GM18909 (cell line): ENCODE data around the gene WDR17.

Experiments
- ATAC-seq: cut with Tn5 transposase; IDR thresholded peaks from one replicate; pipeline ENCODE4 v1.9.1; 2021; ENCODE audit warnings: mild to moderate bottlenecking; ENCODE audit not compliant: unreplicated experiment, poor library complexity

WDR17 gene

DNA sequence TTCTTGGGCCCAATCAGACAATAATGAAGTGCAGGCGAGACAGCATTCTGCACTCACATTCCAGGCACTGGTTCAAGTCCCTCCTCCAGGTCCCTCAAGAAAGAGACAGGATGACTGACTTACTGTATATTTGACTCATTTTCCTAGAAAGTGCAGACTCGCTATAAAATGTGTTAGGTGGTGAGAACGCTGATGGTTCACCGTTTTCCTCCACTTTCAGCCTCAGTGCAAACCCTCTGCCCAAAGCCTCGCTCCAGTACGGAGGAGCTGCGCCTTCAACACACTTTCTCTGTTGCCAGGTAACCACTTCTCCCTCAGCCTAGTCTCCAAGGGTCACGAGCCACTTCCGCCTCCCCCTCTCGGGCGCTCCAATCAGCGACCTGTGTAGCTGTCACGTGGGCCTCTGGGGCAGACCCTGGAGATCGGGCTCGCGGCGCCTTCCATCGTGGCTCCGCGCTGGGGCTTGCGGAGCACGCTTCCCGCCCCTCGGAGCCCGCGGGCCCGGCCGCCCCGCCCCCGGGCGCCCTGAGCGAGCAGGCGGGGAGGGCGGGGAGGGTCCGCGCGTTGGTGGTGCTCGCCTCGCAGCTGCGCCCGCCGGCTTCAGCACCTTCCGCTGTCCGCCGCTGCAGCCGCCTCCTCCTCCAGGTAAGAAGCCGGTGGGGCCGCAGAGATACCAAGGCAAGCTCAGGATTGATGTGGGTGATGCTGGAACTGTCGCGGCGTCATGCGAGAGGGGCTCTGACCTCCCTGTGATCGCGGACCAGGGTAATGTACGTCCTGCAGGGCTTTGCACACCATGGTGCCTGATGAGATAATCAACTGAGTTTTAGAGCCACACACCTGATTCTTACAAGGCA, at the start of gene WDR17:
WDR17 (plus strand) TSS at position 407 of the 857 bp plus-strand sequence. CDS start 45,740 bp downstream, outside the sequence.
- peak; percentile 100 for ATAC-seq

DNA sequence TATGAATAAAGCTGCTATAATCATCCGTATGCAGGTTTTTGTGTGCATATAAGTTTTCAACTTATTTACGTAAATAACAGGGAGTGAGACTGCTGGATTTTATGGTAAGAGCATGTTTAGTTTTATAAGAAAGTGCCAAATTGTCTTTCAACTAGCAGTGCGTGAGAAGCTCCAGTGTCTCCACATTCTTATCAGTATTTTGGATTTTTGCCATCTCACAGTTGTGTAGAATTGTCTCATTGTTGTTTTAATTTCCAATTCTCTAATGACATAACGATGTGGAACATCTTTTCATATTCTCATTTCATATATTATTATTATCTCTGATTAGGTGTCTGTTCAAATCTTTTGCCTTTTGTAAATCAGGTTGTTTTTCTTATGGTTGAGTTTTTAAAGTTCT, 49.0 kb upstream of the WDR17 start:
- ATAC-seq = no peak

DNA sequence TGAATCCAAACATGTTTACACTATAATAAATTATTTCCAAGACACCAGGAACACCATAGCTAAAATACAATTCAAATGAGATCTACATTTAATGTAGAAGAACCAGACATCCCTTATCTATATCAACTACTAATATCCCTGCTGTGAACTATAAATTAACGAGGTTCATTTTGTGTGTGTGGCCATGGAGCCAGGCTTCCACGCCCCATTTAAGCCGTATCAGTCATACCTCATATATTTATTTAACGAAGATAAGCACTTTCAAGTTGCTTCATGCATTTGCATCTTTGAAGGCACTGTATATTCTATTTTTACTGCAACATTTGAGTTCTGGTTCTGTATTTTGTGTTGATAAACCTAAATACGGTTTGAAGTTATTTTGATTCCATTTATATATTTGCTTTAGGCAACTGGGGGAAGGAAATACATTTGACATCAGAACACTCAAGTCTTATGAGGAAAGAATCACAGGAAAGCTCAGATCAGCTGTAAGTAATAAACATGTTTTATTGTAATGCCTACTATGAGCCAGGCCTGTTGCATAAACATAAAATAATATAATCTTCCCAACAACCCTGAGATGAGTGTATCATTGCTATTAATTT, 45.1 kb upstream of the WDR17 start:
- no peak for ATAC-seq

DNA sequence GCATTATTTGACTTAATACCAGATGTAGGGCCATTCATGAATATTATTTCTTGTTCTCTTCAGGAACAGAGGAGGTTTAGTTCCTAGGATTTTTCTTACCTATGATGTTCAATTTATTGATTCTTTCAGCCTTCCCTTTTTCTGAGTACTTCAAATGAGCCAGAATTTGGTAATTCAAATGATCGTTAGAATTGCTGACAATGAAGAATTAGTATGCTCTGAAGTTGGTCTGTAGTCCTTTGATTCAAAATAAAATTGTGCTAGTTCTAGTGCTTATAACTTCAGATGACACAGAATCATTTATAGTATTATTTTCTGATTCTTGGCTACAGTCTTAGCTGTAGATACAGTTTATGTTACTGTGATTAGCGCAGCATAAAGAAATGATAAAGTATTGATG, 35.2 kb upstream of the WDR17 start:
- ATAC-seq = no peak

DNA sequence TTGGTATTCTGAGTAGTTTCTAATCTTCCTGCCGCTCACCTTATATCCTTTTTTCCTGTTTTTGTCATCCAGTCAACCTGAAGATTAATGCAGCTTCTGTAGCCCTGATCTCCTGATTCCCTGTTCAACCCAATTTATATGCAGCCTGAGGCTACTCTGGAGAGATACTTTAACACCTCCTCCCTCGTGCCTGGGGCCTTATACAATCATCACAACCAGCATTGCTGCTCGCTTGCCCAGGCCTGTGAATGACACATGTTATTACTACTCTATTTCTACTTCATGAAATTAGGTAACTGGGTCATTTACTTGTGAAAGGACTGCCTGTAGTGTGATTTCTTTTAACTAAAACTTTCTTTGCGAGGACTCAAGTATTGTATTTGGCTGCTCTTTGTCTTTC, 33.7 kb upstream of the WDR17 start:
- no peak for ATAC-seq

DNA sequence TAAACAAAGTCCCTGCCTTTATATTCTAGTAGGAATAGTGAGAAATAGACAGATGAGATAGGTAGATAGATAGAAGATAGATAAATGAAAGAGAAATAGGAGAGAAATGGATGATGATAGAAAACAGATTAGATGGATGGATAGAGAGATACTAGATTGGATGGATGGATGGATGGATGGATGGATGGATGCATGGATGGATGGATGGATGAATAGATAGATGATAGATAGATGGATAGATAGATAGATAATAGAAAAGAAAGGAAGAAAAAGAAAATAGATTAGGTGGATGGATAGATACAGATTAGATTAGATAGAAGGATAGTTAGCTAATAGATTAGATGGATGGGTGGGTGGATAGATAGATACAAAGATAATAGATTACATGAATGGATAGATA, 33.2 kb upstream of the WDR17 start:
- no peak for ATAC-seq

DNA sequence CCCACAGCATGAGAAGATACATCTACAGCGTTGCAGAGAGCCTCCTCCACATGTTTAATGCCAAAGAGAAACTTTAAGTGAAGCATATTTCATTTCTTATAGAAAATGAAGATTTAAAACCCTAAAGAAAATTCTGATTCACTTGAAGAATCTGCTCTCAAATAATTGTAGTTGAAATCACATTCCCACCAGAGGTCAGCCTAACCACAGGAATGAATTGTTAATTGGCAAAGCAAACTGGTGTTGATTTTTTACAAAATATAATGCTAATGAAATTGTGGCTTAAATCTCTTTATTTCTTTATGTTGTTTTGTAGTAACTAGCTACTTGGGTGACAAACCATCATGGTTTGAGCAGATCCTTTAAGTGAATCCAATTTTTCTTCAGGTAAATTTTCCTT, 31.1 kb upstream of the WDR17 start:
- no peak for ATAC-seq

DNA sequence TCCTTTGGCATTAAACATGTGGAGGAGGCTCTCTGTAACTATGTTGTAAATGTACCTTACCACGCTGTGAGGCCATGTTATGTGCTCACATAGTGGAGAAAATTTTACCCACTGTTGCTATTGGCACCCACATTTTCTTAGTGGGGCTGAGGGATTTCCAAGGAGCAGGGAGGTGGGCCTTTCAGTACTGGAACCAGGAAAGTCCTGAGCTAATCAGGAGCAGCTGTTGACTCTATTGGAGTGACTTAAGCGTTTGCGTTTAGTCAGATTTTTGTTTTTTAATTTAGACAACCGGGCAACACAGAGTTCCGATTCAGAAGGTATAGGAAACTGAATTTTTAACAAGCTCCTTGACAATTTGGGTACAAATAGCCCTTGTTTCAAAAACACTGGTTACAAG, 30.7 kb upstream of the WDR17 start:
- no peak for ATAC-seq

DNA sequence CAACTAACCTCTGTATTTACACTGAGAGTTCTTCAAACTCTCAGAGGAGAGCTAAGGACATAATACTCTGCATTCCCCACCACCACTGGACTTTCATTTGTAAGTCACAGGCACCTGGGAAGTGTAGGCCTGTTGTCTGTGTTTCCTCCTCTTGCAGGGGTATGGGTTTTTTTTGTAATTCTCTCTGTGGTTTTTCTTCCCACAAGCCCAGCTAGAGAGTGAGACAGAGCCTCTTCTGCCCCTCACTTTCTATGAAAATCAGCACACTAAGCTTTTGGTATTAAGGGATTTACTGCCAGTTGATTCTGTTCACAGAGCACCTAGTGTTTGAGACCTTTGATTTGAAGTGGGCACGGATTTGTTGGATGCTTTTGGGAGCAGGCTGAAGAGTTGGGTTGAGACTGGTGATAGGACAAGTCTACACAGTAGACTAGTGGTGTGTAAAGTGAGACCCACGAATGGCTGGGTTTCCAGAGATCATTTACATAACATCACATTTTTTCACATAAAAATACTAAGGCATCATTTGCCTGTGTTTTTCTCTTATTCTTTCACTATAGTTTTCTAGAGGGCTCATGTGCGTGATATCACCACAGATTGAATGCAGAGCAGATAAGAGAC, 28.9 kb upstream of the WDR17 start:
- peak; percentile 76 for ATAC-seq

DNA sequence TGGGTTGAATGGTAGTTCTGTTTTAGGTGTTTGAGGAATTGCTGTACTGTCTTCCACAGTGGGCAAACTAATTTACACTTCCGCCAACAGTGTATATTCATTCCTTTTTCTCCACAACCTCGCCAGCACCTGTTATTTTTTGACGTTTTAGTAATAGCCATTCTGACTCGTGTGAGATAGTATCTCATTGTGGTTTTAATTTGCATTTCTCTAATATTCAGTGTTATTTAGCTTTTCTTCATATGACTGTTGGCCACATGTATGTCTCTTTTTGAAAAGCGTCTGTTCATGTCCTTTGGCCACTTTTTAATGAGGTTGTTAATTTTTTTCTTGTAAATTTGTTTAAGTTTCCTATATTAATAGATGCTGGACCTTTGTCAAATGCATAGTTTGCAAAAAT, 26.9 kb upstream of the WDR17 start:
- no peak for ATAC-seq

DNA sequence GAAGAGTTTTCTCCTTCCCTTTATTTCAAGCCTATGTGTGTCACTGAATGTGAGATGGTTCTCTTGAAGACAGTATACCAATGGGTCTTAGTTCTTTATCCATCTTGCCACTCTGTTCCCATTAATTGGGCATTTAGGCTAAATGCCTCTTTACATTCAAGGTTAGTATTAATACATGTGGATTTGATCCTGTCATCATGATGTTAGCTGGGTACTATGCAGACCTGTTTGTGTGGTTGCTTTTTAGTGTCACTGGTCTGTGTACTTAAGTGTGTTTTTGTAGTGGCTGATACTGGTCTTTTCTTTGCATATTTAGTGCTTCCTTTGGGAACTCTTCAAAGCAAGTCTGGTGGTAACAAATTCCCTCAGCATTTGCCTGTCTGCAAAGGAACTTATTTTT, 23.4 kb upstream of the WDR17 start:
- no peak for ATAC-seq

DNA sequence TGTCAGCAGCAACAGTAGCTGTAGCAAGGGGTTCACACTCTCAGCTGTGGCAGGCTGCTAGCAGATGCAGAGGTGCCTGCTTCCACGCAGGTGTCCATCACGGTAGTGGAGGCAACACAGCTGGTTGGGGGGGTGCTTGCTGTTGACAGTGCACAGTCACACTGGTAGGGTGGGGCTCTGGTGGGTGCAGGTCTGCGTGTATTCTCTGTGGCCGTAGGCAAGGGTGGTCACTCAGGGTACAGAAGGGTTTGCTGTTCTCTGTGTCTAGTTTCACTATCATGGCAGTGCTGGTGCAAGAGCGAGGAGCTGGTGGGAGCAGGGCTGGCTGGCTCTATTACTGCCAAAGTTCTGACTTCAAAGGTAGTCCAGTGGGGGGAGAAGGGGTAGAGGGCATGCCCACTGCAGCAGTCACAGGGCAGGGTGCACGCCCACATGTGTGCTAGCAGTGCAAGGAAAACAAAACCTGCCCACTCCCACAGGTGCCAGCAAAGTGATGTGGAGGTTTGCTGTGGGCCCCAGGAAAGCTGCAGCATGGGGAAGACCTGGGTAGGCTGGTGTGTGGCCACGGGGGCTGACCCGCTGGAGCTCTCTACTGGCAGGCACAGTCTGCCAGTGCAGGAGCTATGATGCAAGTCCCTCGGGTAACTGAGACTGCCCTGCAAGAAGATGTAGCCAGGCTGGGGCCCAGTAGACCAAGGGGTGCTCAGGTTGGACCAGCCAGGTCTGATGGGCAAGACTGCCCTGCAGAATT, 21.6 kb upstream of the WDR17 start:
- ATAC-seq = no peak

DNA sequence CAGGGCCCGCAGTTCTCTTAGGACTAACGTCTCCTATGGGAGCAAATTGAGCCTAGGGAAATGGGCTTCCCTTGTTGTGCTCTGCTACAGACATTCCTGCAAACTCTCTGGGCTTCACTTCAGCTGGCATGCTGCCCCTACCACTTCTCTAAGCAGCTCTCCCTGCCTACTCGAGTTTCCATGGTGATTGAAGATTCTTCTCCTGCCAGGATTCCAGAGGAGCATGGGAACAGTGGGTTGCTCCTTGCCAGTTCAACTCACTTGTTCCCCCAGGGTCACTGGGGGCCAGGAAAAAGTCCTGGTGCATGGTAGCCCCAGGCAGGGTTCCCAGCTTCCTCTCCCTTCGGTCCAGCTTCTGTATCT, 21.1 kb upstream of the WDR17 start:
- ATAC-seq = no peak

DNA sequence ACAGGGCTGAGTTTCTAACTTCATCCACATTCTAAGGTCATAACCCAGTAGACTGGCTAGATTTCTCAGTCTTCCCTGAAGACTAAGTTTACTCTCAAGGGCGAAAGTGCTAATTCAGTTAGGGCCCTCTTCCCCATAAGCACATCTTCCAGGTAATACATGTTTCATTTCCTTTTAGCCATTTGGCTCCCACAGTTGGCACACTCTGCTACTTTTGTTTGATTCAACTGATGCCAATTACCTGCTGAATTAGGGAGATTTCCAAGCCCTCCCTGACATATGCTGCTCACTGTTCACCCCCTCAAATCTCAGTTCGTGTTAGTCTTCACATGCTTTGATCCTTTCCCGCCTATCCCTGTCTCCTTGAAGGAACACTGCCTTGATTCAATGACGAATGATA, 17.0 kb upstream of the WDR17 start:
- ATAC-seq = no peak

DNA sequence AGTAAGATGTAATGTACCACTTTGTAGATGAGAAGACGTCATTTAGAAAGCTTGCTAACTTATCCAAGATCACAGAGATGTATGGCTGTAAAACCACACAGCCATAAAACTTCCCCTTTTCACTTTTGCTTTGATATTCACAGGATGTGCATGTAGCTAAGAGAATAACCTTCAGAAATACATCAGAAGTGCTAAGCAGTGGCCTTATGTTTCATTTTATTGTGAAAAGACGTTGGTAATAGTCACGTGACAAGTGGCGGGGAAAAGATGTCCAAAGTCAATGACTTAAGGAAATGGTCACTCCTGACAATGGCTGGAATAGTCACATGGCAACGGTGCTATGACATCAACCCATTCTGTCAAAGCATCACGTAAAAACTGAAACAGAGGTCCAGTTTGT, 12.9 kb upstream of the WDR17 start:
- peak; percentile 94 for ATAC-seq

DNA sequence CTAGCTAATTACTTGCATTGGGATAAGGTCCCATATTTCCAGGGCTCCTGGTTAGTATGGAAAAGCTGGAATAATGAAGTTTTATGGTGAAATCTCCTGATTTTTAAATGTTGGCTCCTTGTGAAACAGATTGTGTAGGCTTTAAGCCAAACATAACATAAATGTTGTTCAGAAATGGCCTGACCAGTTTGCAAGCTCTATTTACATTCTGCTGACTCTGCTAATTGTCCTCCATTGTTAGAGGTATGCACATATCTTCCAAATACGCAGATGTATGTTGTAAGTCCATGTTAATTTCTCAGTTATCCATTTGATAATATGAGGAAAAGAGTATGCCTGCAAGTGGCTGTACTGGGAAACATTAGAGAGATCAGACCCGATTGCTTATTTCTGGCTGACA, 11.9 kb upstream of the WDR17 start:
- ATAC-seq = no peak

DNA sequence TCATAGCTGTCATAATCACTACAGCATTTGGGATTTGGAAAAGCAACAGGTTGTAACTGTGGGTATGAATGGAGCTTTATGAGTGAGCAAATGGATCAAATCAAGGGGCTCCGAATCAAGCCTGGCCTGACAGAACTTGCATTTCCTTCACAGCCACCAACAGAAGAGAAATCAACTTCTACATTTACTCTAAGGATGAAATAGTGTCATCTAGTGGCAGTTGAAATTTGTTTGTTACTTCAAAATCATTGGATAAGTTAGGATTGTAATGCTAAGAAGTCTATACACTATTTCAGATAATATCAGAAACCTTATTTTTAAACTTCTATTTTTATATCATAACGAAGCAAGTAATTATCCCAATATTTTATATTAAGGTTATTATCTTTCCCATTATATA, 10.7 kb upstream of the WDR17 start:
- no peak for ATAC-seq

DNA sequence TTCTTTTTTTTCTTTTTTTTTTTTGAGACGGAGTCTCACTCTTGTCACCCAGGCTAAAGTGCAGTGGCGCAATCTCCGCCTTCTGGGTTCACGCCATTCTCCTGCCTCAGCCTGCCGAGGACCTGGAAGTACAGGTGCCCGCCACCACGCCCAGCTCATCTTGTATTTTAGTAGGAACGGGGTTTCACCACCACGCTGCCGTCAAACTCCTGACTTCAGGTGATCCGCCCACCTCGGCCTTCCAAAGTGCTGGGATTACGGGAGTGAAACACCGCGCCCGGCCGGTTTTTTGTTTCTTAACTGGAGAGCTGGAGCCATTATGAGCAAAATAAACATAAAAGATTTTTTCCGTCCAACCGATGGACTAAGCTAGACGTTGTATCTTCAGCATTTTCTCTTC, 1.9 kb upstream of the WDR17 start:
- ATAC-seq = no peak

DNA sequence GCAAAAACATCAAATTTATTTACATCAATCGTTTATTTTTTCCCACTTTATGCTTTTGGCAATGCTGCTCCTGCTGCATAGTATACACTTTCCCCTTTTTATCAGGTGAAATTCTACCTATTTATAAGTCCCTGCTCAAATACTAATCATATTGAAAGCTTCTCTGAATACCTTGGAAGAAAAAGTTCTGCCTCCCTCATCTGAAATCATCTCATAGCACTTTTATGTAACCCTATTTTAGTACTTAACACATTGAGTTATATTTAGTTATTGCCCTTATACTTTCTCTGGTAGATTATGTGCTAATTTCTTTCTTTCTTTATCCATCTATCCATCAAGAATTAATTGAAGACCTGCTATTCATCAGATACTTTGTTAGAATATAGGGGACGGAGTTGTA, 1.1 kb upstream of the WDR17 start:
- ATAC-seq = no peak

DNA sequence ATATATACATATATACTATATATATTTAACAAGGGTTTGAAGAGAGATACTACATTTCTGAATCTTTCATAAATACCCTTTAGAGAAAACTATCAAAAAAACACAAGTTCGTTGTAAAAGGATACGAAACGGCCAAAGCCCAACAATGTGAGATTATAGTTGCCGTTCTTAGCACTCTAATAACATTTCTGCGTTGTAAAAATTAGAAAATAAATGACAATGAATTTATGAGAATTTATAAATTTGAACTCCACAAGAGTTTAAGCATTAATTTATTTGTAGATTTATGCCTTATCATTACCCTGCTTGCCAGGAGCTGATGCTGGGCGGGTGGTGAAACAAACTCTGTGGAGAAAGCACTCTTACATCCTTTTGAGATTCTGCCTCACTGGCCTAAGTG, 1.1 kb downstream of the WDR17 start:
- ATAC-seq = no peak

DNA sequence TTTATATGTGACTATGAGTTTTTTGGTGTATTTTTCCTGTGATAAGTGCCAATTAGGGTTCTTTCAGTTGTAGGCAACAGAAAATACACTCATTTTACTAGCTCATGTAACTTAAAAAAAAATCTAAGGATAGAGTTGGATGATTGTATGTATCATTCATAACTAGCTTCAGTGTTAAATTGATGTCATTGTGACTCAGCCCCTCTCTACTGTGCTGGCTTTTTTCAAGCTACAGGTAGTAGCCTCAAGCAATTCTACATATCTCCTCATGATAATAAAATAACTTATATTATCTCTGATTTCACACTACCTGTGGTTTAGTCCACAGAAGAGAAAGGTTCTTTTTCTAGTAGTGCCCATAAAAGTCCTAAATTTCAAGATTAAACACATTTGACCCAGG, 11.9 kb downstream of the WDR17 start:
- no peak for ATAC-seq
